SU-DHL-6 (cell line): Measurements from ENCODE around the gene LCP2.

ENCODE experiments used
- H2AFZ ChIP-seq: fragments of 200-600 bp; sonication (generic); 2 replicates; pipeline ENCODE4 v1.6.1; 2014; ENCODE audit warnings: low read depth, mild to moderate bottlenecking, moderate library complexity, mixed read lengths, antibody characterized with exemption, low read length; ENCODE audit not compliant: severe bottlenecking
- H3F3A ChIP-seq: fragments of 200-600 bp; shearing (Covaris generic); 2 replicates; pipeline ENCODE4 v1.6.0; 2016; ENCODE audit warnings: antibody characterized with exemption, mild to moderate bottlenecking; ENCODE audit not compliant: insufficient read depth
- H3K27ac ChIP-seq: fragments of 200-600 bp; sonication (generic); 2 replicates; pipeline ENCODE4 v1.5.1; 2016; ENCODE audit warnings: low read depth, mild to moderate bottlenecking, low read length, moderate library complexity, mixed read lengths
- H3K27me3 ChIP-seq: fragments of 200-600 bp; sonication (generic), shearing (Covaris generic); 2 replicates; pipeline ENCODE4 v1.6.0; 2014; ENCODE audit warnings: mild to moderate bottlenecking, low read length
- H3K36me3 ChIP-seq: fragments of 200-600 bp; sonication (generic); 2 replicates; pipeline ENCODE4 v1.6.1; 2014; ENCODE audit warnings: mild to moderate bottlenecking, low read length, mixed read lengths
- H3K4me2 ChIP-seq: fragments of 300-600, 200-600 bp; shearing (Covaris generic), sonication (generic); 2 replicates; pipeline ENCODE4 v1.6.0; 2014; ENCODE audit warnings: low read length, low read depth, mild to moderate bottlenecking; ENCODE audit not compliant: poor library complexity, severe bottlenecking
- H3K4me3 ChIP-seq: fragments of 200-600 bp; sonication (generic); 2 replicates; pipeline ENCODE4 v1.5.1; 2014; ENCODE audit warnings: antibody characterized with exemption, low read length, mild to moderate bottlenecking, mixed read lengths; ENCODE audit not compliant: insufficient read depth, poor library complexity, severe bottlenecking
- H3K79me2 ChIP-seq: fragments of 200-600 bp; sonication (generic); 2 replicates; pipeline ENCODE4 v1.6.1; 2014; ENCODE audit warnings: mild to moderate bottlenecking, low read length, moderate library complexity; ENCODE audit not compliant: insufficient read depth
- H3K9ac ChIP-seq: fragments of 200-600 bp; sonication (generic); 2 replicates; pipeline ENCODE4 v1.7.0; 2014; ENCODE audit warnings: mild to moderate bottlenecking, low read length
- H3K9me2 ChIP-seq: fragments of 200-600 bp; sonication (generic); replicated peaks from 2 replicates; pipeline ENCODE4 v1.6.1; 2014; ENCODE audit warnings: low read length; ENCODE audit not compliant: insufficient read depth
- H3K9me3 ChIP-seq: fragments of 200-600 bp; sonication (generic); 2 replicates; pipeline ENCODE4 v1.6.1; 2014; ENCODE audit warnings: low read length, mixed read lengths; ENCODE audit not compliant: insufficient read depth
- H4K20me1 ChIP-seq: fragments of 200-600 bp; sonication (generic); 2 replicates; pipeline ENCODE4 v1.6.1; 2014; ENCODE audit warnings: low read depth, mild to moderate bottlenecking, antibody characterized with exemption, low read length, moderate library complexity, mixed read lengths
- CTCF ChIP-seq: fragments of 200-600 bp; sonication (generic); IDR thresholded peaks from one replicate; pipeline ENCODE4 v1.5.1; 2017; ENCODE audit warnings: antibody characterized with exemption, mild to moderate bottlenecking, low read length, moderate library complexity; ENCODE audit not compliant: insufficient read depth, poor library complexity, severe bottlenecking
- EZH2phosphoT487 ChIP-seq: fragments of 200-600 bp; sonication (generic), shearing (Covaris generic); conservative IDR thresholded peaks from 2 replicates; pipeline ENCODE4 v1.6.1; 2018; ENCODE audit warnings: mild to moderate bottlenecking, antibody characterized with exemption, low read length, moderate library complexity, mixed read lengths

Gene LCP2

DNA sequence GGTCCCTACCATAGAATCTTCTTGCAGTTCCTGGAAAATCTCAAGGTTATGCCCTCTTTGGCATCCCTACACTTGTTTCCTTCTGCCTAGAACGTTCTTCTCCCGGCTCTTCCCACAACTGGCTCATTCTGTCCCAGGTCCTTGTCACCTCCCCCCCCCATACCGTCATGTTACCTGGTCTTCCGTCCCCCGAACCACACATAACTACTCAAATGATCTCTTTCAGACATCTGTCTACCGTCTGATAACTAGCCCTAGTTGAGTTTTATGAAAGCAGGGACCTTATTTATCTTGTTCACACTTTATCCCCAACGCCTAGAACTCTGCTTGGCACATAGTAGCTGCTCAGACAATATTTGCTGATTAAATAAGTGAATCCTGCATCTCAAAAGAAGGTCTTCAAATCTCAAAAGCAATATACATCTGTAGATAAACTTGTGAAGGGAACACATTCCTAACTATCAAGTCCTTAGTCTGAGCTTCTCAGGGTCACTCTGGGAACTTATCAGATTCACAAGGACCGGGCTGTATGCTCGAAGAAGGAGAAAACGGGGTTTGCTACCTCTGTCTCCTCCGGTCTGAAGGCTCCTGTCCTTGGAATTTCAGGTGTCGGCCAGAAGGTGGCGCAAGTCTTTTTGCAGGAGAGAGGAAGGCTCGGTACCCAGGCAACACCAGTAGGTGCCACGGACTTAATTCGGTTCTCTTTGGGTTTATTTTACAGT, 30.0 kb downstream of the LCP2 start:
- H3K4me2 ChIP-seq, result peak overlapping the region; percentile 39
- no peaks in the 10 kb centered on the region for H3K36me3 ChIP-seq
- TF ChIP-seq EZH2phosphoT487, result no peak
- peak; percentile 73 for TF ChIP-seq CTCF
- H3K27ac ChIP-seq, result no peak overlapping the region
- H3K9me2 ChIP-seq, result no peaks in the 10 kb centered on the region
- H3K9ac ChIP-seq, result no peak overlapping the region
- H3K27me3 ChIP-seq, result no peaks in the 10 kb centered on the region
- H2AFZ ChIP-seq, result peak overlapping the region; percentile 42
- no peaks in the 10 kb centered on the region for H4K20me1 ChIP-seq
- no peaks in the 10 kb centered on the region for H3K9me3 ChIP-seq
- no peak overlapping the region for H3K4me3 ChIP-seq
- H3F3A ChIP-seq, result no peaks in the 10 kb centered on the region
- H3K79me2 ChIP-seq, result no peaks in the 10 kb centered on the region

DNA sequence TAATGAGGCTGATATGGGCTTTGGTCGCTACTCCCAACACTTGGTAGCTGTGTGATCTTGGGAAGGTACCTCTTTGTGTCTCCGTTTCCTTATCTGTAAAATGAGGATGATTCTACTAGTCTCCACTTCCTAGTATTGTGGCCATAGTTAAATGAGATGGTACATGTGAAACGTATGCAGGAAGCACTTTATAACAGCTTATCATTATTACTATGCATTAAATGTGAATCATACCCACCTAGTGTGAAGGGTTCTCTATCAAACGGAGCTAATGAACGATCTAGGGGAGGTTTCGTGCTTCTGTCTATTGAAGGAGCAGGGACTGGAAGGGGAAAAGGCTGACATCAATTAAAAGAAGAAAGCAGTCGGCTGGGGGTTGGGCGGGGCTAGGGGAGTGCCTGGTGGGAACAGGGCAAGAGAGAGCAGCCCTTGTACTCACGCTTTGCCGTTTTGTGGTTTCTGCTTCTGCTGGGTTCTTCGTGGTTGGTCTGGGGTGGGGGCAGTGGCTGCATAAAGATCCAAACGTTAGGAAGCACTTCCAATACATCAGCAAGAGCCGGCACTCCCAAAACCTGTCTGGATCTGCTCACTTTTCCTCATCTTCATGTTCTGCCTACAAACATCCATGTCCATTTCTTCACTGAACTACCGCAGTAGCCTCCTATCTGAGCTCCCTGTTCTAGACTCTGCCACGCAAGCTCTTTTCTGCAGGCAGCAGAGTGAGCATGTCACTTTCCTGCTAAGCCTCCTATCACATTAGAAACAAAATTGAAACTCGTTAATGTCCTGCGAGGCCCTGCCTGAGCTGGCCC, 30.8 kb downstream of the LCP2 start:
- Histone ChIP-seq H3K4me3 (no peak overlapping the region), H3F3A (no peaks in the 10 kb centered on the region), H3K9me2 (no peaks in the 10 kb centered on the region), H3K27me3 (no peaks in the 10 kb centered on the region), H3K27ac (no peak overlapping the region), H4K20me1 (no peaks in the 10 kb centered on the region), H3K9me3 (no peaks in the 10 kb centered on the region), H3K9ac (no peak overlapping the region), H3K36me3 (no peaks in the 10 kb centered on the region), H3K4me2 (no peak overlapping the region), H3K79me2 (no peaks in the 10 kb centered on the region), H2AFZ (no peak overlapping the region)
- TF ChIP-seq CTCF, result no peak
- TF ChIP-seq EZH2phosphoT487, result no peak

DNA sequence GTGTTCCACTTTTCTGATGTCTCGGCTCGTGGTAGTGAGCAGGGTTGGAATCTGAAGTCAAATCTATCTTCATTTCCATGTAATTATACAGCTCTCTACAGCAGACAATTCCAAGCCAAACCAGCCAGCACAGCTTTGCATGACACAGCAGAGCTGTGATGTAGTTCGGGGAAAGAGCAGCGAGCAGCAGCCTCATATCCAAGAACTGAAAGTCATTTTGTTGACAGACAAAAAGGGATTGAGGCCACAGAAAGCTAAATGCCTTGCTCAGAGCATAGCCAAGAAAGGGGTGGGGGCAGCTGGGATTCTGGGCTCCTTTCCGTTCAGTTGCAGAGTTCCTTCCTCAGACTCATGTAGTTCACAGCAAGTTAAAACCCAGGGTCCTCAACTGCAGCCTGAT, 32.1 kb downstream of the LCP2 start:
- Histone ChIP-seq H3K79me2 (no peaks in the 10 kb centered on the region), H3K9me3 (no peaks in the 10 kb centered on the region), H3K9me2 (no peaks in the 10 kb centered on the region), H3F3A (no peaks in the 10 kb centered on the region), H3K9ac (no peak overlapping the region), H3K36me3 (no peaks in the 10 kb centered on the region), H2AFZ (no peak overlapping the region), H3K4me3 (no peak overlapping the region), H4K20me1 (no peaks in the 10 kb centered on the region), H3K27me3 (no peaks in the 10 kb centered on the region), H3K4me2 (no peak overlapping the region), H3K27ac (no peak overlapping the region)
- no peak for TF ChIP-seq CTCF
- no peak for TF ChIP-seq EZH2phosphoT487
